ENCODE results near the gene TIAM1. TPM values are rescaled to one million over a fixed set of nuclear protein-coding genes. Genes with fewer than 3 reads are reported as not detected.

Gene TIAM1
- total RNA-seq, 2 donors from 2014 or later = 23.4 to 63.4 TPM

DNA sequence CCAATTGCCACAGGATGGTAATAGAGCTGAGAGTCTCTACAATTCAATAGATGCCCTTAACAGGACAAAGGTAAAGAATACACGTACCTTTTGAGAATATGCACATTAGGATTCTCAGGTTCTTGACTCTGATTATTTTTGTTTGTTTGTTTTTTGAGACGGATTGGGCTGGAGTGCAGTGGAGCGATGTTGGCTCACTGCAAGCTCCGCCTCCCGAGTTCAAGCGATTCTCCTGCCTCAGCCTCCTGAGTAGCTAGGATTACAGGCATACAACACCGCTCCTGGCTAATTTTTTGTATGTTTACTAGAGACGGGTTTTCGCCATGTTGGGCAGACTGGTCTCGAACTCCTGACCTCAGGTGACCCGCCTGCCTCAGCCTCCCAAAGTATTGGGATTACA lies 48.4 kb downstream of the TIAM1 start:
- Mint-ChIP-seq H3K9me3 (no peaks in the 10 kb centered on the region), H3K27ac (no peak overlapping the region), H3K36me3 (ENCODE audit: low read depth) (peaks cover 10% of the 10 kb centered on the region), H3K4me1 (peaks cover 37% of the 10 kb centered on the region), H3K27me3 (no peaks in the 10 kb centered on the region), H3K4me3 (no peak overlapping the region)
- no peak for ATAC-seq (replicated peaks)

DNA sequence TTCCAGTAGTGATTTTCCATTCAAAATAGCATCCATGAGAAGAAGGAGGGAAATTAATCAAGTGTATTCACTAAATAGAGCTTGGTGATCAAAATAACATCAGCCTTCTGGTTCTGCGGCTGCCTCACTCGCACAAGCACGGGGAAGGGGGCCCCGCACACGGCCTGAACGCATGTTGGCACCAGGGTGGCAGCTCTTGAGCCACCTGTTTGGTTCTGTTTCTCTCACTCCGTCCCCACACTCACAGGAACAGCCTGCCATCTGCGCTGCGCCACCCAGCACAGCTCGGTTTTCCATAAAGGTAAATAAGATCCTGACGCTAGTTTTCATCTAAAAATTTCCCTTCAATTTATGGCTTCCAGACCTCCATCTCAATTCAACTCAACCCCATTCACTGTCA lies 49.4 kb downstream of the TIAM1 start:
- peak overlapping the region; percentile 58 for H3K4me3 Mint-ChIP-seq

DNA sequence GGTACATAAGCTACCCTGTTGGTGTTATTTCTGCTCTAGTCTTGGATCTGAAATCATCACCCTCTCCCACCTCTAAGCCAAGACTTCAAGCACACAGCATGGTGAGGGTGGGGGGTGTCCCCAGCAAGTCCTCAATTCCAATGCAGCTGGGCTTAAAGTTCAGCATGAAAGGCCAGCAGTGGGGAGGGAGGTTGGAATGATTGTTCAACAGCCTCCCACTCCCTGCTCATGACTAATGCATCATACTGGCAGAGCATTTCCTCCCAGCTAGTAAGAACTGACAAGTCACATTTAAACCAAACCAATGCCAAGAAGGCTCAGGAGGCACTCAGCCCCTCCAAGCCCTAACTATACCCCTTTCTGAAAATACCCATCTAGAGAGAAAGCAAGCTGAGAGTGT lies 50.1 kb downstream of the TIAM1 start:
- H3K4me3 Mint-ChIP-seq = peak overlapping the region; percentile 58
- H3K36me3 Mint-ChIP-seq (ENCODE audit: low read depth) = peaks cover 10% of the 10 kb centered on the region
- no peaks in the 10 kb centered on the region for H3K27me3 Mint-ChIP-seq
- ATAC-seq (replicated peaks) = peak; percentile 95
- H3K9me3 Mint-ChIP-seq = no peaks in the 10 kb centered on the region
- peak overlapping the region; percentile 72 for H3K27ac Mint-ChIP-seq
- H3K4me1 Mint-ChIP-seq = peaks cover 32% of the 10 kb centered on the region

More for the DNA sequence above, 49.4 kb downstream of the TIAM1 start:
- no peak for ATAC-seq (replicated peaks)
- Mint-ChIP-seq H3K36me3 (ENCODE audit: low read depth) (peaks cover 10% of the 10 kb centered on the region), H3K4me1 (peaks cover 37% of the 10 kb centered on the region), H3K9me3 (no peaks in the 10 kb centered on the region), H3K27ac (peak overlapping the region; percentile 72), H3K27me3 (no peaks in the 10 kb centered on the region)

DNA sequence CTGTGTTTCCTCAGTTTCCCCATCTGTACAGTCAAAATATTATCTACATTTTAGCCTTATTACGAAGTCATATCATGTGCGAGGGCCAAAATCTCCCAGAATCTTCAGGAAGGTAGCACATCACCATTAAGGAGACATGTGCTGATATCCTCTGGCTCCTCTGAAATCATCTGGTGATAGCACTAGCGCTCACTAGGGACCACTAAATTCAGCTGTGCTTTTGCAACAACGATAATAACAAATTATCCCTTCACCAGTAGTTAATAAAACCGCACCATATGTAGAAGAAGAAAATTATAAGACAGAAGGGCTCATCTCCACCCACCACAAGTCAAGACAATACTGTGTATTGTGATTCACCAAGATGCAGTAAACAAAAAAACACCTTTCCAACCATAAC lies 53.3 kb downstream of the TIAM1 start:
- no peak overlapping the region for H3K27ac Mint-ChIP-seq
- H3K4me1 Mint-ChIP-seq = peaks cover 21% of the 10 kb centered on the region
- peaks cover 4% of the 10 kb centered on the region for H3K9me3 Mint-ChIP-seq
- peaks cover 10% of the 10 kb centered on the region for H3K36me3 Mint-ChIP-seq (ENCODE audit: low read depth)
- no peaks in the 10 kb centered on the region for H3K27me3 Mint-ChIP-seq
- ATAC-seq (replicated peaks) = no peak
- no peak overlapping the region for H3K4me3 Mint-ChIP-seq

DNA sequence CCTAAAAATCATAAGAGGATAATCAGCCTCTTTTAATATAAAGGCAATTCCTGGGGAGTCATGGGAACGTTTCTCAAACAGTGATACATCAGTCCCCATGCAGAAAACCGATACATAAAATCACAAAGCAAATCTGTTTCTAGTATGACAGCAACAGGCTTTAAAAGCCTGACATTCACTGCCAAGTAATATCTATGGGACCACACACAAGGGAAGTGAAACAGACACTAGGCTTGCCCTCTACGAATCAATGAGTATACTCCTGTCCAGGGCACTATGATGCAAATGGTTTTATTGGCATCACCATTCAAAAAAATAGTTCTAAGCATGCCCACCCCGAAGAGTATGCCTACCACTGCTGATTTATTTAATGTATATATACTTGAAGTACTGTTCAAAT lies 54.4 kb downstream of the TIAM1 start:
- Mint-ChIP-seq H3K9me3 (peaks cover 4% of the 10 kb centered on the region), H3K36me3 (ENCODE audit: low read depth) (peaks cover 10% of the 10 kb centered on the region), H3K4me3 (no peak overlapping the region), H3K27me3 (no peaks in the 10 kb centered on the region), H3K27ac (no peak overlapping the region), H3K4me1 (peaks cover 18% of the 10 kb centered on the region)
- no peak for ATAC-seq (replicated peaks)

DNA sequence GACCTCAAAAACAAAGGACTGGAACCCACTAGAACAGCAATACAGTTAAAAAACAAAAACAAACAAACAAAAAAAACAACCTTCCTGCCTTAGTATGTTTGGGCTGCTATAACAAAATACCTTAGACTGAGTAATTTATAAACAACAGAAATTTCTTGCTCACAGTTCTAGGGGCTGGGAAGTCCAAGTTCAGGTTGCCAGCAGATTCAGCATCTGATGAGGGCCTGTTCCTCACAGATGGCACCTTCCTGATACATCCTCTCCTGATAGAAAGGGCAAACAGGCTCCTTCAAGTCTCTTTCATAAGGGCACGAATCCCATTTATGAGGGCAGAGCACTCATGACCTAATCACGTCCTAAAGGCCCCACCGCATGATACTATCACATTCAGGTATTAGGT lies 55.9 kb downstream of the TIAM1 start:
- peak overlapping the region; percentile 17 for H3K27ac Mint-ChIP-seq
- H3K9me3 Mint-ChIP-seq = peaks cover 4% of the 10 kb centered on the region
- no peak for ATAC-seq (replicated peaks)
- H3K36me3 Mint-ChIP-seq (ENCODE audit: low read depth) = peaks cover under 1% of the 10 kb centered on the region
- H3K27me3 Mint-ChIP-seq = no peaks in the 10 kb centered on the region
- no peak overlapping the region for H3K4me3 Mint-ChIP-seq
- peaks cover 8% of the 10 kb centered on the region for H3K4me1 Mint-ChIP-seq

DNA sequence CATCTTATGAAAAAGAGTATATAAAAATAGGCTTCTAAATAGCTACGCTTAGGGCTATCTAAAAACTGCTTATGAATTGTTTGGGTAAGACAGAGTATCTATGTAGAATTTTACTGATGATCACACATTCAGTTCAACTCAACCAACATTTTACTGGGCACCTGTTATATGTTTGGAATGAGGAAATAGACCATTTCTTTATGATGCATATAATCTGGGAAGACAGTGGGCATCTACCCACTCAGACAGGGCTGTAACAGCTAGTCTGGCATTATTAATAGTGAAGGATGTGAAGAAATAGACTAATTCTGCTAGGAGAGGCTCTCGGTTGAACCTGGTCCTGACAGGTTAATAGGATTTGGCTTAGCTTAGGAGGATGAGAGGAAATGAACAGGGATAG lies 56.9 kb downstream of the TIAM1 start:
- H3K27ac Mint-ChIP-seq = no peak overlapping the region
- ATAC-seq (replicated peaks) = no peak
- H3K27me3 Mint-ChIP-seq = no peaks in the 10 kb centered on the region
- no peaks in the 10 kb centered on the region for H3K36me3 Mint-ChIP-seq (ENCODE audit: low read depth)
- H3K4me1 Mint-ChIP-seq = peaks cover 16% of the 10 kb centered on the region
- no peak overlapping the region for H3K4me3 Mint-ChIP-seq
- H3K9me3 Mint-ChIP-seq = peaks cover 4% of the 10 kb centered on the region

DNA sequence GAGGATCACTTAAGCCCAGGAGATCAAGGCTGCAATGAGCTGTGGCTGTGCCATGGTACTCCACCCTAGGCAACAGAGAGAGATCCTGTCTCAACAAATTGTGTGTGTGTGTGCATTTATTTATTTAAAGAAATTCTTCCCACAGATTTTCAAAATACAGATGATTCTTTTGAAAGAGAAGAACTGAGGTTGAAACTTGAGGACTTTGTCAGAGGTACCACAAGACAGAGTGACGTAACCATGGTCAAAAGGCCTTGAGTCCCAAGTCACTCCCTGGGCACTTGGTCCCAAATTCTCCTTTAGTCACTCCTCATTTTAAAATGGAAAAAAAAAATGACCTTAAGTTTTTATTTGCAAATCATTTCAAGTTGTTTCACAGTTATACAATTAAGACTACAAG lies 57.4 kb downstream of the TIAM1 start:
- H3K4me3 Mint-ChIP-seq = no peak overlapping the region
- no peaks in the 10 kb centered on the region for H3K27me3 Mint-ChIP-seq
- H3K36me3 Mint-ChIP-seq (ENCODE audit: low read depth) = no peaks in the 10 kb centered on the region
- H3K4me1 Mint-ChIP-seq = peaks cover 12% of the 10 kb centered on the region
- peaks cover 4% of the 10 kb centered on the region for H3K9me3 Mint-ChIP-seq
- H3K27ac Mint-ChIP-seq = no peak overlapping the region
- no peak for ATAC-seq (replicated peaks)

DNA sequence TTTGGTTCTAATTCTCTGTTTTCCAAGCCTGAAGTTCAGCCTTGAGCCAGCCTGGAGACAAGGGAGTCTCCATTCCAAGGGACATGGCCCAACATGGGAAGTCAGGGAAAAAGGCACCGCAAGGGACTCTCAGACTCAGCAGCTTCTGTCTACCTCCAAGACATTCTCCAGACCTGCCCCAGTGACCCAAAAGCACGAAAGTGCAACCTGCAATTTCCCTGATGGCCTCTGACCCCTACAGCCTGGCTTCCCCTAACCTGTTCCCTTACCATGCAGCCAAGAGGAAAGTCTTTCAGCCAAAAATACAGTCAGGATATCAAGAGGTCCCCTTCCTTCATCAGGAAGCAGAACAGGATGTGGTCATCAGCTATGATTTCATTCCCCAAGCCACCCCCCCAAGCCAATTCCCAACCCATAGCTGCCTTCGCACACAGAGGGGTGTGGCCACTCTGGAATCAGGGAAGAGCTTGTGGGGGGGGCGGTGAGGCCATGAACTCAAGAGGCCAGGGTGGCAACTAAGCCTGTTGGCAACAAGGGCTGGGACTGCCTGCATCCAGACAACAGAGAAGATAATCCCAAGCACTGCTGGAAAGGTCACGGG lies 59.2 kb downstream of the TIAM1 start:
- Mint-ChIP-seq H3K36me3 (ENCODE audit: low read depth) (no peaks in the 10 kb centered on the region), H3K9me3 (peaks cover 4% of the 10 kb centered on the region), H3K27ac (no peak overlapping the region), H3K4me1 (peaks cover 15% of the 10 kb centered on the region), H3K4me3 (no peak overlapping the region), H3K27me3 (no peaks in the 10 kb centered on the region)
- no peak for ATAC-seq (replicated peaks)

DNA sequence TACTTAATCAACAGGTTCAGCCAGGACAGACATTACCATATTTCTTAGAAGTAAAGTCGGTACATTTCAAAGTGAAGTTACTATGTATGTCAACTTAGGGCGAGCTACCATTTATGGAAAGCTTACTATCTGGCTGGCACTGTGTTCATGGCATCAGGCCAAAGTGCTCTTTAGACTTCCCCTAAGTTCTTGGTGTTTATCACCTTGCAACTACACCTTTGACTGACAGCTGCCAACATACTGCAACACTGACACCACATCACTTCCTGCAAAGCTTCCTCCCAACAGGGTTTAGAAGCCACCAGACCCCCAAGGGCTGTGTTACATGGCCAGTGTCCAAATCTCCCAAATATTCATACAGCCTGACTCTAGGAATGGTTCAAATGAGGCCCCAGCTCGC lies 61.0 kb downstream of the TIAM1 start:
- H3K27me3 Mint-ChIP-seq = no peaks in the 10 kb centered on the region
- H3K4me3 Mint-ChIP-seq = peak overlapping the region; percentile 40
- peaks cover 4% of the 10 kb centered on the region for H3K9me3 Mint-ChIP-seq
- H3K27ac Mint-ChIP-seq = peak overlapping the region; percentile 58
- no peaks in the 10 kb centered on the region for H3K36me3 Mint-ChIP-seq (ENCODE audit: low read depth)
- peaks cover 15% of the 10 kb centered on the region for H3K4me1 Mint-ChIP-seq
- ATAC-seq (replicated peaks) = peak; percentile 64

DNA sequence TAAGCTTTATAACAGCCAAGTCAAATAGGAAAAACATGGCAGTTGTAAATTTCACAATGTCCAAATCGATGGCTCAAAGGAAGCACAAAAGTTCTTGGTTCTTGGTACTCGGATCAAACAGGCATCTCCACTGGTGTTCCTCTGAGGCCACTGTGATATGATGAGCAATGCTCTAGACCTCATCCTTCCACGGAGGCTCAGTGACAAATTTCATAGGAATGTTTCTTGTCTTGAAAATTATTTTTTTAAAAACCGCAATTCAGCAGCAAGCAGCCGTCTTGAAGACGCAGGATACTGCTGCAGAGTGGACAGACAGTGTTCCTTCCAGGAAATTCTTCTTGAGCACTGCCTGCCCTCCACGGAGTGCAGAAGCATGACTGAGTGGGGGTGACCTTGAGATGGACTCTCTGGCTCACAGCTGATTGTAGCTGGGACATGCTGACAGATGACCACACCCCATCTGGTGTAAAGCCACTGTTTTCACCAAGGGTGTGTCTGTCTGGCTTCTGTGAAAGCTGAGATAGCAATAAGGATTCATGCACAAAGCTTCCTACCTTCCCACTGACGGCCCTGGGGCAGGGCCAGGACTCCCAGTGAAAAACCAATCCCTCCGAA lies 61.9 kb downstream of the TIAM1 start:
- Mint-ChIP-seq H3K4me3 (peak overlapping the region; percentile 40), H3K36me3 (ENCODE audit: low read depth) (no peaks in the 10 kb centered on the region), H3K9me3 (no peaks in the 10 kb centered on the region), H3K27me3 (no peaks in the 10 kb centered on the region), H3K4me1 (peaks cover 15% of the 10 kb centered on the region), H3K27ac (peak overlapping the region; percentile 58)
- no peak for ATAC-seq (replicated peaks)

DNA sequence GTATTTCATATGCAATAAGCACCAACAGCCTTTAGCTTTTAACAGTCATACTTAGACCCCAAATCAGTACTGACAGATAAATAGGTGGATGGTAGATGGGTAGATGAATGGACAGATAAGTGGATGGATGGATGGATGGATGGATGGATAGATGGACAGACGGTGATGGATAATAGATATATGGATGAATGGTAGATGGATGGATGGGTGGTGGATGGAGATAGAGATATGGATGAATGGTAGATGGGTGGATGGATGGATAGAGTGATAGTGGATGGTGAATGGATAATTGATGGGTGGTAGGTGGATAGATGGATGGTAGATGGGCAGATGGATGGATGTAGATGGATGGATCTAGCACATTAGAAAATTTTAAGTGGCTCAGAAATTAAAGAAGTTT lies 62.5 kb downstream of the TIAM1 start:
- no peaks in the 10 kb centered on the region for H3K9me3 Mint-ChIP-seq
- H3K36me3 Mint-ChIP-seq (ENCODE audit: low read depth) = no peaks in the 10 kb centered on the region
- H3K27me3 Mint-ChIP-seq = no peaks in the 10 kb centered on the region
- H3K4me1 Mint-ChIP-seq = peaks cover 15% of the 10 kb centered on the region
- no peak for ATAC-seq (replicated peaks)
- no peak overlapping the region for H3K4me3 Mint-ChIP-seq
- no peak overlapping the region for H3K27ac Mint-ChIP-seq

DNA sequence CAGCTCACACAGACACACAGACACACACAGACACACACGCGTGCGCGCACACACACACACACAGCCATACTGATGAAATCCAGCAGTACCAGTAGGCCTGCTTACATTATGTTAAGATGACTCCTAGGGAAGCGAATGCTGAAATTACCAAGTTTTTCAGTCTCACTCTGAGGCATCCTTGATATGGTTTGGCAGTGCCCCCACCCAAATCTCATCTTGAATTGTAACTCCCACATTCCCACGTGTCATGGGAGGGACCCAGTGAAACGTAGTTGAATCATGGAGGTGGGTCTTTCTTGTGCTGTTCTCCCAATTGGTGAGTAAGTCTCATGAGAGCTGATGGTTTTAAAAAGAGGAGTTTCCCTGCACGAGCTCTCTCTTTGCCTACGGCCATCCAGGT lies 64.1 kb downstream of the TIAM1 start:
- ATAC-seq (replicated peaks) = peak; percentile 77
- H3K4me1 Mint-ChIP-seq = peaks cover 15% of the 10 kb centered on the region
- H3K9me3 Mint-ChIP-seq = no peaks in the 10 kb centered on the region
- no peak overlapping the region for H3K4me3 Mint-ChIP-seq
- no peaks in the 10 kb centered on the region for H3K27me3 Mint-ChIP-seq
- no peaks in the 10 kb centered on the region for H3K36me3 Mint-ChIP-seq (ENCODE audit: low read depth)
- no peak overlapping the region for H3K27ac Mint-ChIP-seq

DNA sequence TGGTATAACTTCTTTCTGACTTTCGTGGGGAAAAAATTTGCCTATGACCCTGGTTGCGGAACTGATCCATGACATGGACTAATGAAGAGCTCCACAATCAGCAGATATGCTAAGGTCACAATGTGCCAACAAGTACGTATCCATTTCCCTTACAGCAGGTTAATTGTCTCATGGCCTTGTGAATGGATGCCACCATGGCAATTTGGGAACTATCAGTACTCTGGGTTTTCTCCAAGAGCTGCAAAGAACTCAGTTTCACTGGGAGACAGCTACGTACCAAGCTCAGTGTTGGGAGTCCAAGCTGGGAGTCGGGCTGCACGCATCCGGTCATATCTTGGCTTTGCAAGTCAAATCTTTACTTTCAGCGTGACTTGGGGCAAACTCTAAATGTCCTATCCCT lies 64.8 kb downstream of the TIAM1 start:
- ATAC-seq (replicated peaks) = no peak
- Mint-ChIP-seq H3K4me3 (no peak overlapping the region), H3K4me1 (peaks cover 15% of the 10 kb centered on the region), H3K9me3 (no peaks in the 10 kb centered on the region), H3K27me3 (no peaks in the 10 kb centered on the region), H3K27ac (no peak overlapping the region), H3K36me3 (ENCODE audit: low read depth) (no peaks in the 10 kb centered on the region)

DNA sequence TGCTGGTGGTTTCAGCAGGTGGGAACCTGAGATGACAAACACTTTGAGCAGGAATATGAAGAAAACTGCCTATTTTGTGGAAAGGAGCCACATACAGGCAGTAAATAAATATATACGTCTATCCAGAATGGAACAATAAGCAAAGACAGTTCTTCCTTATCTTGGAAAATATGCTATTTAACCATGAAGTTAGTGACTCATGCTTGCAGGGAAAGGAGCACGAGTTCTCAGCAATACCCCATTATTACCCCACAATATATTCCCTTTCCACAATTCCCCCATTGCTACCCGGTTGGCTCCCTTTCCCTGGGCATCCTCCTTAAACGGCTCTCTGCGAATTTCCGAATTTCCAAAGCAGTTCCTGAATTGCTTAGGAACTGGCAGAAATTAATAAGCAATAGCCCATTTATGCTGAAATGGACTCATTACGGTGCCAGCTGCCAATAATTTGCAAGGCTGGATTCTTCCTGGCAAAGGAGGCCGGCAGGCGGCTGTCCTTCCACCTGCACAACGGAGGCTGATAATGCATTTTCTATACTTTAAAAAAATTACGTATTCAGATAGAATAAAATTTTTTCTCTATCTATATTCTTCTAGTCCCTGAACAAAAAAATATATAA lies 65.4 kb downstream of the TIAM1 start:
- peaks cover 17% of the 10 kb centered on the region for H3K4me1 Mint-ChIP-seq
- H3K36me3 Mint-ChIP-seq (ENCODE audit: low read depth) = peaks cover 3% of the 10 kb centered on the region
- no peaks in the 10 kb centered on the region for H3K9me3 Mint-ChIP-seq
- no peak overlapping the region for H3K4me3 Mint-ChIP-seq
- H3K27me3 Mint-ChIP-seq = no peaks in the 10 kb centered on the region
- ATAC-seq (replicated peaks) = no peak
- no peak overlapping the region for H3K27ac Mint-ChIP-seq
